Measurements from ENCODE around the gene RPS21.

RPS21 gene

DNA sequence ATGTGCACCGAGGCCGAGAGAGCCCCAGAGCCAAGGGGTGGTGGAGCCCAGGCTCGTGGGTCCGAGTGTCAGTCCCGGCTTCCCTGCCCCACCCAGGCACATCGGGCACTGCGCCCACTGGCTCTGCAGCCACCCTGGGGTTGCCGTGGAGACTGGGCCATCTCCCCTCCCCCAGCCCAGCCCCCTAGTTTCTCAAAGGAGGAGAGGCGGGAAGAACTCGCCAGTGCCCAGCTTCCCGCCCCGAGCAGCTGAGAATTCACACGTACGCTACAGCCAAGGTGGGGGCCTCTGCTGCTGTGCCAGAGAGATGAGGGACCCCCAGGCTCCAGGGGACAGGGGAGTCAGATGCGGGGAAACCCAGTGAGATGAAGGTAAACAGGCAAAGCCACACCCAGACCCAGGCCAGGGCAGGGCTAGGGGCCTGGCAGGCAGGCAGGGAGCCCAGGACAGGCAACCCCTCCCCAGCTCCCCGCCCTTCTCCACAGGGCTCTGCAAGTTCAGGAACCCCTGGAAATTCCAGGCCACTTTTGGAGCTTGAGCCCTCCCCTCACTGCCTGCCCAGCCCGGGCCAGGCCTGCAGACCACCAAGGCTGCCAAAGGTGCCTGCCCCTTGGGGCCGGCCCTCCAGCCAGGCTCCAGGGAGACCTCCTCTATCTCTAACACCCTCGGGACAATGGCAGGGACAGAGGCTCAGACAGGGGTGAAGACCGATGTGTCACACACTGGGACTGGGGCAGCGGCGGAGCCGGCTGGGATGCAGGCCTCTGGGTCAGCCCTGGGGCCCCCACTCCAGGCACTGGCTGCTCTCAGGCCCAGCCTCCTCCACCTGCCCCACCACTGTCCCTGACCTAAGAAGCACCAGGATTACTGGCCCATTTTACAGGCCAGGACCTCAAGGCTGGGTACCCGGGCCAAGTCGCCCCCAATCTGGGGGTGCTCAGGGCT lies 25.8 kb upstream of the RPS21 start:
- DNase-seq (ENCODE audit: low read depth) = no peak
- H3K4me3 ChIP-seq (ENCODE audit: low read depth, low read length) = no peak overlapping the region
- TF ChIP-seq, protein P1, sequence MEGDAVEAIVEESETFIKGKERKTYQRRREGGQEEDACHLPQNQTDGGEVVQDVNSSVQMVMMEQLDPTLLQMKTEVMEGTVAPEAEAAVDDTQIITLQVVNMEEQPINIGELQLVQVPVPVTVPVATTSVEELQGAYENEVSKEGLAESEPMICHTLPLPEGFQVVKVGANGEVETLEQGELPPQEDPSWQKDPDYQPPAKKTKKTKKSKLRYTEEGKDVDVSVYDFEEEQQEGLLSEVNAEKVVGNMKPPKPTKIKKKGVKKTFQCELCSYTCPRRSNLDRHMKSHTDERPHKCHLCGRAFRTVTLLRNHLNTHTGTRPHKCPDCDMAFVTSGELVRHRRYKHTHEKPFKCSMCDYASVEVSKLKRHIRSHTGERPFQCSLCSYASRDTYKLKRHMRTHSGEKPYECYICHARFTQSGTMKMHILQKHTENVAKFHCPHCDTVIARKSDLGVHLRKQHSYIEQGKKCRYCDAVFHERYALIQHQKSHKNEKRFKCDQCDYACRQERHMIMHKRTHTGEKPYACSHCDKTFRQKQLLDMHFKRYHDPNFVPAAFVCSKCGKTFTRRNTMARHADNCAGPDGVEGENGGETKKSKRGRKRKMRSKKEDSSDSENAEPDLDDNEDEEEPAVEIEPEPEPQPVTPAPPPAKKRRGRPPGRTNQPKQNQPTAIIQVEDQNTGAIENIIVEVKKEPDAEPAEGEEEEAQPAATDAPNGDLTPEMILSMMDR (IDR thresholded peaks at IDR 0.05; ENCODE audit: low read depth, low read length, missing control alignments) = no peak
- in situ Hi-C loops (cut with HindIII; ENCODE audit: low sequenced_read_pairs) = no loop called here

DNA sequence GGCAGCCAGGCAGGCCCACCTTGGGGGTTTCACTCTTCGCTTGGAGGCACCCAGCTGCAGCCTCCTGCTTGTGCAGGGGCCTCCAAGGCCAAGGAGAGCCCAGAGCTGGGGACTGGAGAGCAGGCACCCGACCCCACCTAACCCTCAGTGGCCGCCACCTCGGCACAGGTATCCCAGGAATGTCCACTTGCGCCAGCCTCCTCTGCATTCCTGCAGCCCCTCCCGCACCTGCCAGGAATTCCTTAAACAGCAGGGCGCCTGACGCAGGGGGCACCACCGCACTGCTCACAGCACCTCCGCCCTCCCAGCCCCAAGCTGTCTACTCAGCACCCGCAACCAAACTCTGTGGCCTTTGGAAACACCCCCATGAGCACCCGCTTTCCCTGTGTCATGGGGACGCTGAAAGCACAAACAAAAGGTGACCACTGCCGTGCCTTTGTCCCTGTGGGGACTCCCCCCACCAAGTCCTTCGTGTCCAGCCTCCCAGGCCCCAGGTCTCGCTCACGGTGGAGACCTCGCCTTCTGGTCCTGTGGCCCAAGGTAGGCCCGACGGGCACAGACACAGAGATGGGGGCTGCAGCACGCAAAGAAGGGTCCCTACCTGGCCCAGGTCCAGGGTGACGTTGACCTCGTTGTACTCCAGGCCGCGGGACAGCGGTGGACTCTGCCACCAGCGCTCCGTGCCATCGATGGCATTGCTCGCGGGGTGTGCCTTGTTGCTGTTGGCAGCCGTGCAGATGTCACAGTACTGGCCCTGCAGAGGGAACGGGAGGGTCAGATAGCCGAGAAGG lies 24.9 kb upstream of the RPS21 start:
- in situ Hi-C loops (cut with HindIII; ENCODE audit: low sequenced_read_pairs) = no loop called here

DNA sequence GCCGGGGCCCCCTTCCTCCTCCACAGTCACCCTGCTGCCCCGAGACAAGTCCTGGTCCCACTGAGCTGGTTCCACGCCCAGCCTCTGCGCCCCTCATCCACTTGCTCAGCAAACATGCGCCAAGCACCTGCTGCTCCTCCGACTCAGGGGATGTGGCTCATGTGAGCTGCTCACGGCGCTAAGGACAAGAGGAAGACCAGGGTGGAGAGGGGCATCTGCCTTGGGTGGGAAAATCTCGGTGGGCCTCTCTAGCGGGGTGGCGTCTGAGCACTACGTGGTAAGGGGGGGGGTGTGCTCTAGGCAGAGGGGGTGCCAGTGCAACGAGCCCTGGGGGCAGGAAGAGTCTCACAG lies 24.3 kb upstream of the RPS21 start:
- TF ChIP-seq, protein P1 (IDR thresholded peaks at IDR 0.05; ENCODE audit: low read depth, low read length, missing control alignments) = no peak
- in situ Hi-C loops (cut with HindIII; ENCODE audit: low sequenced_read_pairs) = no loop called here
- no peak overlapping the region for H3K4me3 ChIP-seq (ENCODE audit: low read depth, low read length)
- no peak for DNase-seq (ENCODE audit: low read depth)

More for the DNA sequence above, 24.9 kb upstream of the RPS21 start:
- H3K4me3 ChIP-seq (ENCODE audit: low read depth, low read length) = no peak overlapping the region
- TF ChIP-seq, protein P1 (IDR thresholded peaks at IDR 0.05; ENCODE audit: low read depth, low read length, missing control alignments) = no peak
- no peak for DNase-seq (ENCODE audit: low read depth)

DNA sequence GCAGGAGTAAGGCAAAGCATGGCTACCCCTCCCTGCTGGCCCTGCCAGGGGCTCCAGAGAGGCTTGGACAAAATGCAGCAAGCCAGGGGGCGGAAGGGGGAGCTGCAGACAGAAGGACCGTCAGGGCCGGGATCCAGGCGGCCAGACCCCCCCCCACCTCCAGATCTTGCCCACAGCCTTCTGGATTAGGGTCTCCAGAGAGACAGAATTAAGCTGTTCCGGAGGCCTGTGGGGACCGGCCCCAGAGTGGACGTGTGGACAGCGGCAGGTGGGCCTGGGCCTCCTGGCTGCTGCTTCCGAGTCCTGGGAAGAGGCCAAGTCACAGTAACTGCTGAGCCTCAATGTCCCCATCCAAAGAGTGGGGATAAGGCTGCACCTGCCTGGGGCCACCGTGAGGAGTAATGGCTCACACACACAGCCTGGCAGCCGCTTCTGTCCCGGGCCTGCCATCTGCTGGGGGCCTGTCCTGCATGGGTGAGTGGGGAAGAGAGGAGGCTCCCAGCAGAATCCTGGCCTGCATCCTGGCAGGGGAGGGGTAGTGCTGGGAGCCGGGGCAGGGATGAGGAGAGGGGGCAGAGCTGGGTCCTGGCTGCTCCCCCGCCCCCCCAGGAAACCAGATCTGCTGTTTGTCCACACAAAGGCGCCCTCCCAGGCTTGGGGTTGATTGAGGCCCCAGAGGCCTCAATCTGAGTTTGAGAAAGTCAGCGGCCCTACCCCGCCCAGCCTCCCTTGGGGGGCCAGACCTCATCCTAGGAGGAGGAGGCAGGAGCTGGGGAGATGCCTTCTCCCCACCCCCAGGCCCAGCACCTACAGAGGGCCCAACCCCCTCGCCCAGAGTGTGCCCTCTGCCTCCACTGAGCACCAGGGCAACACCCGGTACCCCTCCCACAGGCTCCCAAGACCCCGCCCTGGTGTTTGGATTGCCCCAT lies 23.6 kb upstream of the RPS21 start:
- DNase-seq (ENCODE audit: low read depth) = no peak
- TF ChIP-seq, protein P1 (IDR thresholded peaks at IDR 0.05; ENCODE audit: low read depth, low read length, missing control alignments) = no peak
- in situ Hi-C loops (cut with HindIII; ENCODE audit: low sequenced_read_pairs) = no loop called here
- no peak overlapping the region for H3K4me3 ChIP-seq (ENCODE audit: low read depth, low read length)

DNA sequence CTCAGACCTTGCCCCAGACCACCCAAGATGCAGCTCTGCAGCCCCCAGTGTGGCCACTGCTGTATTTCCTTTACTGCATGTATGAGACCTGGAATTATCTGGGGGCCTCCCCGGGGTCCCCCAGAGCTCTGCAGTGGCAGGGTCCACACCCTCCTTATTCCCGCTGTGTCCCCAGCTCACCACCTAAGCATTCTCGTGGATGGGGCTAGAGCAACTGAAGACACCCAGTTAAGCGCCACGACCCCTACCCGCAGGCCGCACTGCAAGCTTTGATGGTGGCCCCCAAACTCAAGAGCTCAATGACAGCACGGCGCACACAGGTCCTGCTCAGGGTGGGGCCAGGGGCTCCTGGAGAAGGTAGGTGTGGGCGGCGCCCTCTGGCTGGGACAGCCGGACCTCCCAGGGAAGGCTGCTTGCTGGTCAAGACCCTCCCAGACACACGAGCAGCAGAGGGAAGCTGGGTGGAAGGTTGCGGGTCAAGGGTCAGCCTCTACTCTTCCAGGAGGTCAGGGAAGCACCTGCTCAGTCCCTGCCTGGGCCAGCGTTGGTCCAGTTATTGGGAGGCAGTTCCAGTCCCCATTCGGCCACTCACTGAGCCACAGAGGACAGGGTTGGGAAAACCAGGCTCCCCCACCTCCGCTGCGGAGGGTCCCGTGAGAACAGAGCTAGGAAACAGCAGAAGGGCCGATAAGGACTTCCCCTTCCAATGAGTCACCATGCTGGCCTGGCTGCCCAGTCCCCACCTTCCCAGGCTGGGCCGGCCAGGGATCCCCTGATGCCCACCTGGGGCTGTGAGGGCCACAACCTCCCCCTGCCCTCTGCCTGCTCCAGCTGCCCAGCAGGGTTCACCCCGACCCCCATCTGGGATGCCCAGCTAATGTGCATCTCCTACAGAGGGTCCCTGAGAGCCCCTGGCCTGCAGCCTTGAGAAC lies 22.7 kb upstream of the RPS21 start:
- TF ChIP-seq, protein P1 (IDR thresholded peaks at IDR 0.05; ENCODE audit: low read depth, low read length, missing control alignments) = no peak
- H3K4me3 ChIP-seq (ENCODE audit: low read depth, low read length) = no peak overlapping the region
- in situ Hi-C loops (cut with HindIII; ENCODE audit: low sequenced_read_pairs) = no loop called here
- no peak for DNase-seq (ENCODE audit: low read depth)
